ENCODE measurements around the gene PHF13. TPM values are rescaled to one million over a fixed set of nuclear protein-coding genes. Genes with fewer than 3 reads are reported as not detected.
"Not testable (repeated sequence)": the region's sequence is repeated elsewhere in the genome, so short reads cannot be mapped to it uniquely, and the experiment has no call there.

Gene PHF13
- polyA plus RNA-seq, 4 donors: 24.8 to 26.8 (median 26.2) TPM

DNA sequence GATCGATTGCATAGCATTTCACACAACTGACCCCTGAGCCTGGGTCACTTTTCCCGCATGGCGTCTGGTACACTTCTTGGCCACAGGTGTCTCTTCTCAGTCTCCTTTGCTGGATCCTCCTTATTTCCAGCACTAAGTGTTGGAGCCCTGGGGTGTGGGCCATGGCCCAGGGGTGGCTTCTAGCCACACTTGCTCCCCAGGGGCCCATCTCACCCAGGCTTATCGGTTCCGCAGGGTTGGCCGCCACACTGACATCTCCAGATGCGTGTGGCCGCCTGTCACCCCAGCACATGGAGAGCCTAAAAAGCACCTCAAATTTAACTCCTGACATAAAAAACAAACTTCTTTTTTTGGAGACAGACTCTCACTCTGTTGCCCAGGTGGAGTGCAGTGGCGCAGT, 13.5 kb downstream of the PHF13 start:
- DNase-seq (ENCODE audit: low read depth in 4 of 4, low spot score in 3 of 4): no peak

DNA sequence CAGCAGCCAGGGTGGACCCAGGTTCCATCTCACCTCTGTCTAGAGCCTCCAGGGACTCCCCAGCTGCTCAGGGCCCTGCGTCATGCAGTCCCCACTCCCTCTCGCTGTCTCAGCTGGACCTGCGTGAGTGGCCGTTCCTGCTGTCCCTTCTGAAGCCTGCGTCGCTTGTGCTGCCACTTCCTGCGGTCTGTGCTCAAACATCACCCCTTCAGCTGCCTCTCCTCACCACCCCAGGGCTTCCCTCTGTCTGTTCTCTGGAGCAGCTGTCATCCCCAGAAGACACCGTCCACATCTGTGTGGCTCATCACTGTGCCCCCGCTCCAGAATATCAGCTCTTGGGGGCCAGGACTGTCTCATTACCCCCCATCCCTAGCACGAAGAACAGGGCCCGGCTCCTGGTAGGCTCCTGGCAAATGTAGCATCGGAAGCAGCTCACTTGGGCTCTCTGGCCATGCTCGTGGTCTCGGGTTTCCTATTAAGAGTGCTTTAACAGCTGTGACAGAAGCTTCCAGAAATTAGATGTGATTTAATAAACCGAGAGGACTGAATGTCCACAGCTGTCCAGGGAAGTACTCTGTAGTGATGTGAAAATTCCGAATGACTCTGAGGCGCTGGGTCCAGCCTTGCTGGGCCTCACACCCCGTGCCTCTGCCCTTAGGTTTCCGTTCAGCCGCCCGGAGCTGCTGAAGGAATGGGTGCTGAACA, 14.5 kb downstream of the PHF13 start:
- DNase-seq (ENCODE audit: low read depth in 4 of 4, low spot score in 3 of 4): no peak

GRCh38 chr1:6628971-6629479, 15.5 kb downstream of the PHF13 start:
- no peak for DNase-seq (ENCODE audit: low read depth in 4 of 4, low spot score in 3 of 4)

DNA sequence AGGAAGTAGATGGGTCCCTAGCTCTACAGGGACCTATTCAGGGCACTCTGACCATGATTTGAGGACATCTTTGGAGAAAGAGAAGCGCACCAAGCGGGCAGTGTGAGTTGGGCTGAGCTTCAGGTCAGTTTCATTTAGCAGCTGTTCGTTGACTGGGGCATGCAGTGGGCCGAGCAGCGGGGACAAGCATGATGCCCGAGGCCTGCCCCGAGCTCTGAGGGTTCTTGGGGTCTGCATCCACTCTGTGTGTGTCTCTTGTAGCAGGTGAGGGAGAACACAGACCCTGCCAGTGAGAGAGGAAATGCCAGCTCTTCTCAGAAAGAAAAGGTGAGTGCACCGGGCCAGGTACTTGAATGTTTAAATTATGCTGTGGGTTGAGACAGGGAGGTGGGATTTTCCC, 16.5 kb downstream of the PHF13 start:
- DNase-seq (ENCODE audit: low read depth in 4 of 4, low spot score in 3 of 4): no peak

GRCh38 chr1:6631058-6631457, 17.5 kb downstream of the PHF13 start:
- DNase-seq (ENCODE audit: low read depth in 4 of 4, low spot score in 3 of 4): no peak

GRCh38 chr1:6632588-6633514, 19.3 kb downstream of the PHF13 start:
- DNase-seq (ENCODE audit: low read depth in 4 of 4, low spot score in 3 of 4): no peak

- DNase-seq (ENCODE audit: low read depth in 4 of 4, low spot score in 3 of 4): no peak
Measured at GRCh38 chr1:6634371-6635052, 21.0 kb downstream of the PHF13 start.

DNA sequence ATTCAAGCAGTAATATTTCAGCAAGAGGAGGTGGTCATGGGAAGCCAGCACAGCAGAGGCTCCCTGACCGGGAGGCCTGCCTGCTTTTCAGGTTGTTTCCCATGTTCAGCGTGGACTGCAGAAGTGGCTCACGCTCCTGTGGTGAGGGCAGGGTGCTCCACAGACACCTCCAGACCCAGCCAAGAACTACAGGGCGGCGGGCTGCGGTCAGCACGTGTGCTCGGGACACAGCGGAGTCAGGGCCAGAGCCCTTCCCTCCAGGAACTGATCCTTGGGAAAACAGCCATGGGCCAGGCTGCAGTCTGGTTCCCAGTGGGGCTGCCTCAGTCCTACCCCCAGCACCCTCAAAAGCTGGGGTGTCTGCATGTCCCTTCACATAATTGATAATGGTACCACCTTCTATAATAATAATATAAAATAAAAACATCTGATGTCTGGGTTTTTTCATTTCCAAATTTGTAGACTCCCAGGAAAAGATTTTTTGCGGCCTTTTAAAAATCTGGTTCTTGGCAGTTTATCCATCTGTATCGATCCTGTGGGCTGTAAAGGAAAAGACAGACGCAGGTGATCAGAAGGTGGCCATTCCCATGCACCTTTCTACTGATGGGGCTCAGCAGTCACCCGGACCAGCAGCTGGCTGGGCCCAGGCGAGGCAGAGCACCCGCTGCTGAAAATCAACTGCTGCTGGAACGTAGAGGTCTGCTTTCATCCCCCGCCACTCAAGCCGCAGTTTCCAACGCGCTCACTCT, 21.8 kb downstream of the PHF13 start:
- no peak for DNase-seq (ENCODE audit: low read depth in 4 of 4, low spot score in 3 of 4)

GRCh38 chr1:6635910-6636760, 22.6 kb downstream of the PHF13 start:
- DNase-seq (ENCODE audit: low read depth in 4 of 4, low spot score in 3 of 4): no peak

GRCh38 chr1:6636778-6637177, 23.2 kb downstream of the PHF13 start:
- not testable (repeated sequence) for DNase-seq (ENCODE audit: low read depth in 4 of 4, low spot score in 3 of 4)

DNA sequence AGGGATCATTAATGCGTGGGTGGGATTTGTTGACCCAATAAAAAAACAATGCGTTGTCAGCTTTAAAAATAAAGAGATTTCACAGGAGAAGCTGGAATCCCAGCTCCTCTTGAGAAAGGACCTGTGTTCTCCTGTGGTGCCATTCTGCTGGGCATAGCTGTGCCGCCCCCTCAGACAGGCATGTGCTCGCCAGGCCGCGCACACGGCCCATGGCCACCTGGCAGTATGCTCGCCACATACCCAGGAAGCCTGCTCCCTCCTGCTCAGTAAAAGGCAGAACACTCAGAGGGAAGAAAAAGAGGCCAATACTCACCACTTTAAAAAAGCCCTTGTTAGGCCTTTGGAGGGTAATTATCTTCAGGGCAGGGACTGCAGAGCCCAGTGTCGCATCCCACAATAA, 24.2 kb downstream of the PHF13 start:
- DNase-seq (ENCODE audit: low read depth in 4 of 4, low spot score in 3 of 4): no peak

DNA sequence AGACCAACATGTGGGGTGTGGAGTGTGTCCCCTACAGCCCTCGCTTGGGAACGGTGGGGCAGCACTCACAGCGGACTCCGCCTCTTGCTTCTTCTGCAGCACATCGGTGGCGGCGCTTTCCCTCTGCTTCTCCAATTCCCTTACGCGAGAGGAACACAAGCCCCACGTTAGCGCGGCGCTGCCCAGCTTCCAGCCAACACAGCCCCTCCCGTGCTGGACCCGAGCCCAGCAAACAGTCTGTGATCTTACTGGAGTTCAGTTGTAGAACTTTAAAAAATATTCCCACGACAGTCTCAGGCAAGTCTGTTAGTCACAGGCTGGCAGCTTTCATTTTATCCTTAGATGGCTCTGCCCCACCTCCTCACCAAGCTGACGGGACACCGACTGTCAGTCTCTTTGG, 24.7 kb downstream of the PHF13 start:
- no peak for DNase-seq (ENCODE audit: low read depth in 4 of 4, low spot score in 3 of 4)

GRCh38 chr1:6640867-6641266, 27.3 kb downstream of the PHF13 start:
- DNase-seq (ENCODE audit: low read depth in 4 of 4, low spot score in 3 of 4): not testable (repeated sequence)

GRCh38 chr1:6645018-6645417, 31.5 kb downstream of the PHF13 start:
- peak in 1 of 4 donors; percentile 38 for DNase-seq (ENCODE audit: low read depth in 4 of 4, low spot score in 3 of 4)

GRCh38 chr1:6646499-6647148, 33.1 kb downstream of the PHF13 start:
- peak in 1 of 4 donors; percentile 36 for DNase-seq (ENCODE audit: low read depth in 4 of 4, low spot score in 3 of 4)

- no peak for DNase-seq (ENCODE audit: low read depth in 4 of 4, low spot score in 3 of 4)
Measured at GRCh38 chr1:6648556-6648955, 35.0 kb downstream of the PHF13 start.

- peak in 1 of 4 donors; percentile 33 for DNase-seq (ENCODE audit: low read depth in 4 of 4, low spot score in 3 of 4)
Measured at GRCh38 chr1:6651909-6652308, 38.4 kb downstream of the PHF13 start.

DNA sequence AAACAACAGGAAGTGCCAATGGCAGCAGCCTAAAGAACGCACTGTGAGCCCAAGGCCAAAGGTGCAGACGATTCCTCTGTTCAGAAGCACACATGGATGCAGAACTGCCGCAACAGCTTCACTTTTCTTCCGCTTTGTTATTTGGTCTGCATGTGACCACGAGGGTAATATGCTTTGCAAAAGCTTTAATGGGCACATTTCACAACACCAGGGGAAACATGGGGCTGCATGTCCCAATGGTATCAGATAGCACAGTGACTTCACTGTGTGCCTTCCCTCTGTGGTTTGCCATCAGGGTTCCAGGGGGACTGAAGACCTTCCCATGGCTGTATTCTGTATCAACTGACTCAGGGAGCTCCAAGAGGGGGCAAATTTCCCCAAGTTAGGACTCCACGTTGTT, 39.5 kb downstream of the PHF13 start:
- no peak for DNase-seq (ENCODE audit: low read depth in 4 of 4, low spot score in 3 of 4)

Data from right renal pelvis (tissue), 4 donors.